HG03469 (cell line): ENCODE measurements around the gene DLG2.

Source experiments
- ATAC-seq: cut with Tn5 transposase; IDR thresholded peaks from one replicate; pipeline ENCODE4 v1.9.1; 2021; ENCODE audit warnings: mild to moderate bottlenecking, moderate library complexity, moderate number of reproducible peaks; ENCODE audit not compliant: unreplicated experiment

DLG2 gene

GRCh38 chr11:84247129-84247528, 1380.0 kb downstream of the DLG2 start:
- ATAC-seq = no peak

- ATAC-seq = peak; percentile 76
Measured at GRCh38 chr11:84243629-84244263, 1383.4 kb downstream of the DLG2 start.

DNA sequence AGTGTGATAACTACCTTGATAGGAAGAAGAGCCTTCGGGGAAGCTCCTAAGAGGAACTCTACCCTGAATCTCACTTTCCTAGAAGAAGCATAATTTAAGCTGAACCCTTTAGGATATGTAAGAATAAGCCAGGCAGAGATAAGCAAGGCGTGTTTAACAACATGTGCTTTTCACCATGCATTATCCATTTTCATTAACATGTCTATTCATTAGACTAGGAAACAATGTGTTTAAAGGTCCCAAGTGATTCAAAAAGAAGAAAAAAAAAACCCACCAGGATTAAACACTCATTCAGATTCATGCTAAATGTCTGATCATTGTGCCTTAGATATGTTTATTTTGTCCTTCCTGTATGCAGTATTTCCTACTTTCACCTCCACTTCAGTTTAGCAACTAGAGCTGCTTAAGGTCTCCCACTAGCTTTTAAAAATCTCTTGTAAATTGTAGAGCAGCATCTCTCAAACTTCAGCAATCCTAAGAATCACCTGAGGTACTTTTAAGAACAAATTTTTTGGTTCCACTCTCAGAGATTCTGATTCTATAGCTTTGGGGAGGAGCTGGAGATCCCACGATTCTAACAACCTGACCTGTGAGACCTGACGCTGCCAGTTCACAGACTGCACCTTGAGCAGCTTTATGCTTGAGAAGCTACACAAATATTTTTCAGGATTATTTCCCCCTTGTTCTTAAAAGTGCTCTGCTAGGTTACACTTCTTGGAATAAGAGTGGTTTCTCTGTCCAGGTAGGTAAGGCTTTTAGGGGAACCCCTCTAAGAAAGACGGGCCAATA, 1385.6 kb downstream of the DLG2 start:
- no peak for ATAC-seq

DNA sequence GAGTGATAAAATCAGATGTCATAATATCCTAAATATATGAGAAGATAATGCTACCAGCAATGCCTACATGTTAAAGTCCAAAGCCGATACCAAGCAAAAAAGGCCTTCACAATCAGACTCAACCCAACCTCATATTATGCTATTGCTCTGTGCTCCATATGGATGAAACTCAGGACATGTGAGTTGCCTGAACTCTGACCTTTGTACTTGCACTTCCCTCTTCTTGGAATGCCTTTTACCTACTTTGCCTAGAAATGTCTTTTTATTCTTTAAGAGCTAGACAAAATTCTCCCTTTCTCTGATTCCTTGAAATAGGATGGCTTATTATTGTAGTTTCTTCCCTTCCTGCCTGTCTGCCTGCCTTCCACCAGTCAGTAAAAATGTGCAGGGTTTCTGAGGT, 1386.3 kb downstream of the DLG2 start:
- ATAC-seq = no peak

DNA sequence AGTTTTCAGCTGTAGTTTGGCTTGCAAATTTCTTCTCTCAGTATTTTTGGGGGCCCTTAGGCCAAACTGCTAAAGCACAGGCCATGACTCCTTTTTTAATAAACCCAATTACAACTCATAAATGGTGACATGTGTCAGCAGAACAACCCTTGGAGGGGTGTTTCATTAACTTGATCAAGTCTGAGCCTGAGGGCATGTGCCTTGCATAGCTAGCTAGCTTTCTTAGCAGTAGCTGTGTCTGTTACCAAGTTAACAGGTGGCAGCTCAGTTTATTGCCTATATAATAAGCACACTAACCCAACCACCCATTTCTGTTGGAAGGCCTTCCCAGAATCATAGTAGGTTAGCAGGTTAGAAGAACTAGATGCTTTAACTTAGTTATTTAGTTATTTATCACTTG, 1390.7 kb downstream of the DLG2 start:
- ATAC-seq = no peak

GRCh38 chr11:84234462-84235202, 1392.5 kb downstream of the DLG2 start:
- no peak for ATAC-seq

- no peak for ATAC-seq
Measured at GRCh38 chr11:84234011-84234410, 1393.1 kb downstream of the DLG2 start.

DNA sequence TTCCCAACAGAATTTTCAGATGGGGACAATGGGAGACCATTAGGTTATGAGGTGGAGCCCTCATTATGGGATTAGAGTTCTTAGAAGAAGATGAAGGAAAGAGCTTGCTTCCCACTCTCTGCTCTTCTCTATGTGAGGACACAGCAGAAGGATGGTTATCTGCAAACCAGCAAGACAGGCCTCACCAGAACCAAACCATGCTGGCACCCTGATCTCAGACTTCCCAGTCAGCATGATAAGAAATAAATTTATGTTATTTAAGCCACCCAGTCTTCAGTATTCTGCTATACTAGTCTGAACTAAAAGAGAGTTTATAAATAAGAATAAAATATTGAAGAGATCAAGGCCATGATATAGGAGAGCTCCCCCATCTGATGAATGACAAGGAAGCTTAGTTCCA, 1394.6 kb downstream of the DLG2 start:
- no peak for ATAC-seq

GRCh38 chr11:84230402-84230801, 1396.7 kb downstream of the DLG2 start:
- no peak for ATAC-seq

DNA sequence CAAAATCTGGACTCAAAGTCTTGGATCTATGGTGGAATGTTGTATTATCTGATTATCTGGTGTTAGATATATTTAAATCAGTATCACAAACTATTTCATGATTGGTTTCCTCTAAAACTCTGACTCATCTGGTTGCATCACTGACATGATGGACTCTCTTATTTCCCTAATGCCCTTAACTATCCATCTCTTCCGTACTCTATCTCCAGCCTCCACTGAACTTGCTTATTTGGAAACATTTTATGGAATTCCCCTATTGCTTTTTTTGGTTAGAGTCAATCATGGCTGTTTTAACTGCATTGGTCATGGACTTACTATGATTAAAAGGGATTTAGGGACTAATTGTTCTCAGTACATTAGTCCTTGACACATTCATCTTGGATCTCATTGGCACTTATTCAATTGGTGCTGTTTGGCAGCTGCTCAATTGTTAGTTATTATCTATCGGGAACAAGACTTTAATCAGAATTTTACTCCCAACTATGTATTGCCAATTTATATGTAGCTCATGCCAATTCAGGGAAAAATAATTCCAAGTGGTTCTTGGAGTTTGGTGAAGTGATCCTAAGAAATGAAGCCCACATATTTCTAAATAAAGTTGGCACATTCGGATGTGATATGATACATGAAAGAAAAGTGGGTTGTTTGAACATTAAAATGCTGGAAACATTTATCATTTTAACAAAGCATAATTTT, 1399.0 kb downstream of the DLG2 start:
- no peak for ATAC-seq

DNA sequence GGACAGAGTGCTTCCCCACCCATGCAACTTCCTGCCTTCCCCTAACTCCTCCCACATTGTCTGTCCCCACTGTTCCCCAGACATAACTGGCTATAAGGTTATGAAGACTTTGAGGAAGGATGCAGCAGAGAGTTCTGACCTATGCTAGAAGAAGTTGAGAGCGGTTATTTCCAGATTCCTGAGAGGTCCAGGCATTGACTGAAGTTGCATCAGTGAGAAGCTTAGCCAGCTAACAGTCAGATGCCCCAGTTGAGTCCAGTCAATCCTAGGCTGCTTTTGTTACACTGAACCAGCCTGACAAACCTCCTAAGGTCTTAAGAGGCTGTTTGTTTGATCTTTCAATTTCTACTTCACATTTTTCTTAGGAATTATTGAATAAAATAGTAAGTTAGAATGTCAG, 1403.1 kb downstream of the DLG2 start:
- no peak for ATAC-seq

DNA sequence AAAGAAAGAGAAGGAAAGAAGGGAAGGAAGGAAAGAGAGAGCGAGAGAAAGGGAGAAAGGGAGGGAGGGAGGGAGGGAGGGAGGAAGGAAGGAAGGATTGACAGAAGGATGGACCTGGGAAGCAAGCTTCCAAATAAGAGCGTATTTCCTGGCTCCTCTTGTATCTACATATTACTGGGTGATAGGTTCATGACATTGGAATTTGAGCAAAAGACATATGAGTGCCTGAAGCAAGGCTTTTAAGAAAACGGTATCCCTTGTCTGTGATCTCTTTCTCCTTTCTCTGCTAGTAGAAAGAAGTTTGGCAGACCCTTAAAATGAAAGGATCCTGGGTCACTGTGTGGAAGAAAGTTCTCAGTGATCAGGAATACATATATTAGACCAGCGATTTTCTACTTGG, 1408.8 kb downstream of the DLG2 start:
- ATAC-seq = no peak

- no peak for ATAC-seq
Measured at GRCh38 chr11:84215672-84216071, 1411.5 kb downstream of the DLG2 start.

GRCh38 chr11:84214557-84214956, 1412.6 kb downstream of the DLG2 start:
- no peak for ATAC-seq

DNA sequence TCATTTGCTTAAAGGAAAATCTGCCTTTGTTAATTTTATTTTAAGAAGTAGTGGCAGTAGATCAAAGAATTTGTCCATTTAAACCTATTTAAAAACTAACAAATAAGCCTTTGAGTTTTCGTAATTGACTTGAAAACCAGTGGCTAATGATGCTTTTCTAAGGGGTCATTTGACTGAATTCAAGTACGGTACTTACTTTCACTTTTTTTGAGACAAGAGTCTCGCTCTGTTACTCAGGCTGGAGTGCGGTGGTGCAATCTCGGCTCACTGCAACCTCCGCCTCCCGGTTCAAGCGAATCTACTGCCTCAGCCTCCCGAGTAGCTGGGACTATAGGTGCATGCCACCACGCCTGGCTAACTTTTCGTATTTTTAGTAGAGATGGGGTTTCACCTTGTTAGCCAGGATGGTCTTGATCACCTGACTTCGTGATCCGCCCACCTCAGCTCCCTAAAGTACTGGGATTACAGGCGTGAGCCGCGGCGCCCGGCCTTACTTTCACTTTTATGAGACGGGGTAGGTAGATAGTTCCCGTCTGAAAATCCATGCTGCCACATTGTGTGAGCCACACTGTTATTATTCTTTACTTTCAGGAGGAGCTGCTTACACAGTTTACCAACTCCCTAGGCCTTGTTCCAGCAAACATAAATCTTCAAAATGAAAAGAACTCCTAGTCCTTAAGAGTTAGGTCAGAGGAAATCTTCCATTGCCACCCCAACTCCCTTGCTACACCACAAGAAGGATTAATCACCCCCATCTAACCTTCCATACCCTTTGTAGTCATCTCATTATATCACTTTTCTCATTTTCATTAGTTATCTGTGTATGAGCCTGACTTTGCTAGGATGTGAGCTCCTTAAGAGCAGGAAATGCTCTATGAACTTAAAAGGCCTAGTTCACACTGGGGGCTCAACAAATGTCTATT, 1414.4 kb downstream of the DLG2 start:
- ATAC-seq = no peak

DNA sequence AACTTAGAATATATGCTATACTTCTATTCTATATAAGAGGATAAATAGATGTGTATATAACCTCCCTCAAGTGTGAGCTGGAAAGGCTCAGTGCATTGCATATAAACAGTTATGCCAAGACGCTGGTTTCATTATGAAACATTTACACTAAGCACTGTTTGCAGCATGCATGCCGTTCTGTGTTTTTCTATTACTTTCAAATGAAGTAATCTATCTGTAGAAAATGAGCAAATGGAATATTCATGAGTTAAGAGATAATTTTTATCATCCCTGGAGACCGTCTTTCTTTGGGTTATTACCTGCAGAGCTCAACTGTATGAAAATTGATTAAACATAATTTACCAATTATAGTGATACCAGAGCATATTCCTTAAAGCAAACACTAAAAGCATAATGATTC, 1415.2 kb downstream of the DLG2 start:
- no peak for ATAC-seq

DNA sequence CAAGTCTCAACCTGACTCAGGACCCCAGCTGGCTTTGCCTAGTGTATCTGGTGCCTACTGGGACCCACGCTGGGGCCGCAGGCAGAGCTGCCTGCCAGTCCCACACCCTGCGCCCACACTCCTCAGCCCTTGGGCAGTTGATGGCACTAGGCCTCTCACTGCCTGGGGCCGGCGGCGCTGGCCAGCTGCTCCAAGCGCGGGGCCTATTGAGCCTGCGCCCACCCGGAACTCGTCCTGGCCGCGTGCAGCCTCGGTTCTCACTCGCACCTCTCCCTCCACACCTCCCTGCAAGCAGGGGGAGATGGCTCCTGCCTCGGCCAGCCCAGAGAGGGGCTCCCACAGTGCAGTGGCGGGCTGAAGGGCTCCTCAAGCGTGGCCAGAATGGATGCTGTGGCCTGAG, 1432.4 kb downstream of the DLG2 start:
- no peak for ATAC-seq

DNA sequence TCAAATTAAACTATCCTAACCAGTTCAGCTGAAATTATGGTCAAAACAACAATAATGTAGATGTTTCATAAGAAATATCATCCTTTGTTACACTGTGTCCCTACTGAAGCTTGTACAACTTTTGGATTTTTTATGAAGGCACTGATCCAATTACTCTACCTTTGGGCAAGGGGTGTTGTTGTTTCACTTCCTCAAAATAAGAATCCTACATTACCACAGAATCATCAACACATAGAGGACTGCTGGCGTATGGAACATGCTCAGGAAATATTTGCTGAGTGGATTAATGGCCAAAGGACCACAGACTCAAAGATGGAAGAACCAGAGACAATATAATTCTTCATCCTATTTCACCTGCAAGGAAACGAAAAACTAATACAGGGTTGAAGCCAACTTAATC, 1433.4 kb downstream of the DLG2 start:
- ATAC-seq = no peak

DNA sequence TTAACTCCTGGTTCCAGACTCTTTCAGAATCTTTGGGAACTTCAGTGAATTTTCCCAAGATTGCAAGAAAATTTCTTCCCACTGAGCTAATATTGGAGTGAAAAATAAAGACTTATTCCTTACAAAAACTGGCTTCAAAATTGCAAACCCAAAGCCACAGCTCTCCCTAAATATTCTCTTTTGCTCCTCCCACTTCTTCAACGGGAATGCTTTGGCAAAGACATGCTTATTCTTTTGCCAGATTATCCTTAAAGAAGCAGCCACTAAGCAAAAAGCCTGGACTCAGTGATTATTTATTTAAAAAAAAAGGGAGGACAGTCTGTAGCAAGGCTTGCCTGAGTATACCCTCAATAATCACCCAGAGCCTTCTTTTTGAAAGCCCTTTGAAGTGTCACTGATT, 1438.6 kb downstream of the DLG2 start:
- ATAC-seq = no peak

DNA sequence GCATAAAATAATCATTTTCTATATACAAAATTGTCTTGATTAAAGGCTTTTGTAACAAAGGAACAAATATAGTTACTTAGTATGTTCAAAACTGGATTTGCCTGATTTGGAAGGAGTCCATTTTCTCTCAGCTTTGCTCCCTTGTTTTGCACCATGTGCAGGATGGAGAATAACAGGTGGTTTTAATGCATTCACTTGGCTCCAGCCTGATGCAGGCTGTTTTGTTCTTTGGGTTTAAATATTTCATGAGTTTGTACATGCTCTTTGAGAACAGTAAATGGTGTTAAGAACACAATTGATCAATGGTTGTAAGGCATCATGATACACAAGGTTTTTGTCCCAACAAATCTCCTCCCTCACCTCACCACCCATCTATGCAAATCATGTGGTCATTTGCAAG, 1454.1 kb downstream of the DLG2 start:
- ATAC-seq = no peak
